DMS114 treated with DMSO at 0.1 percent for 48 hours (cell line): ENCODE results near the gene CFAP119.

Experiments used
- DNase-seq: peaks from one replicate; lab custom pipeline; 2025; ENCODE audit not compliant: unreplicated experiment; lab: John Stamatoyannopoulos, UW

Gene CFAP119

DNA sequence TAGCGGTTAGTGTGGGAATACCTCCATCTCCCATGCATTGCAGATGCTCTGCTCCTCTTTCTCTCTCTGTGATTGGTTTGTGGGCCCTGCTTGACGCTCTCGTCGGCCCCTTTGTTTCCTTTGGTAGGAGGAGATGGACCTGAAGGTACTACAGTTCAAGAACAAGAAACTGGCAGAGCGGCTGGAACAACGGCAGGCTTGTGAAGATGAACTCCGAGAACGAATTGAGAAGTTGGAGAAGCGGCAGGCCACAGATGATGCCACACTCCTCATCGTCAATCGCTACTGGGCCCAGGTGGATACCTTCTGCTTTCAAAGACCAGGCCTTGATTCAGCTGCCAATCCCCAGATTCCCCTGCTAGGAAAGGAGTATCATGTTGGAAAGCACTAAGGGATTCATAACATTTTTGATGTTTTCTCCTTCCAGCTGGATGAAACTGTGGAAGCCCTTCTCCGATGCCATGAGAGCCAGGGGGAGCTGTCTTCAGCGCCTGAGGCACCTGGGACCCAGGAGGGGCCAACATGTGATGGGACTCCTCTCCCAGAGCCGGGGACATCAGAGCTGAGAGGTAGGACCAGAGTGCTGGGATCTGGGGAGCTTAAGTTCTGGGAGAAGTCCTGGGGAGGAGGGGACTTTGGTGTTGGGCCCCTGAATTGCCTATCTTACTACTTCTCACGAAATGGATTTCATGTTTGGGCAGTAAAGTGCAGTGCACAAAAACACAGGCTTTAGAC is 1.3 kb upstream of the CFAP119 start:
- DNase-seq = no peak

DNA sequence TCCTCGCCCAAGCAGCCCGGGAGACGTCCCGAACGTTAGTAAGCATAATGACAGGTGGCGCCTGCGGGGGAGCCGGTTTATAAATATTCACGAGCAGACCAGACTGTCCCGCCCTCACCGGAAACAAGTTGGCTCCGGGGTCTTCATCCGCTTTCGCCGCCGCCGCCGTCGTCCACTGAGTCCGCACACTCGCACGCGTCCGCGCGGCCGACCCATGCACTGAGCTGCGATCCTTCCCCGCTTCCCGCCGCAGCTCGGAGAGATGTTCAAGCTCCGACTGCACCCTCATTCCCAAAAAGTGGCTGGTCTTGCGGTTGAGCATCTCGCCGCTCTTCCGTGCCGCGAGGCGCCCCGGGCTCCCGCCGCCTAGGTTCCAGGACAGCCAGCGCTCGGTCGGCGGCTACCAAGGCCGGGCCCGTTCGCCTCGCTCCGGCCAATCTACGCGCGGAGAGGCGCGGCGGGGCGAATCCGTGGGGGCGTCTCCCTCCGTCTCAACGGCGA is 385 bp downstream of the CFAP119 start:
- peak; percentile 24 for DNase-seq

DNA sequence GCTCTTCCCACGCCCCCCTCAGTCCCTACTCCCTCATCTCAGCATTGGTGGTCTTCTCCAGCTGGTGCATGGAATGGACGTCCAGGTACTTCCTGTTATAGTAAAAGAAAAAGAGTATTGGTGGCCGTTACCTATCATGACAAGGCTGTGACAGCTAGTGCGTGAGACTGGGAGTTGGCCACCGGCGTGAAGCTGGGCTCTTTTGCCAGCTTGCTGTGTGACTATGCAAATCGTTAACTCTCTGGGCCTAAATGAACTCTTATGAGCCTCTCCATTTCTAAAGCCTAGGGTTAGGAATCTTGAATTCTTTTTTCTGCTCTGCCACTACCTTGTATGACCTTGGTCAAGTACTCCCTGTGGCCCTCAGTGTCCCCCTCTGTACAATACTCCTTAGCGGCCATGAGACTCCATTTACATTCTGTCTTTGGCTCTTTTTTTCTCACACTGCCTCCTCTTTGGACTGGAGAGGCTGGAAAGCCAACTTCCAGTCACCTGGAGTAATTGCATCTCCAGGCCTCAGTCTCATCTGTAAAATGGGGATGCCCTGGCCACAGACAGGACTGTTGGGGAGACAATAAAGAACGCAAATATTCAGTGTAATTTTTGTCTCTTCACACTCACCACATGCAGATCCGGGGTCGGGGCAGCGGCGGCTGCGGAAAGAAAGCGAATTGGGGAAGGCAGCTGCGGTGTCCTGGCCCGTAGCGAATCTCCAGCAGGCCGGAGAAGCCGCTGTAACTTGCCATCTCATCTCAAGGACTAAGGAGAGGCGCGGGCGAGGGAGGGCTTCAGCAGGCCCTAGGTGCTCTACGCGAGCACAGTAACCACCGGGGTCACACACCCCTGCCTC is 1.1 kb downstream of the CFAP119 start:
- DNase-seq = no peak

DNA sequence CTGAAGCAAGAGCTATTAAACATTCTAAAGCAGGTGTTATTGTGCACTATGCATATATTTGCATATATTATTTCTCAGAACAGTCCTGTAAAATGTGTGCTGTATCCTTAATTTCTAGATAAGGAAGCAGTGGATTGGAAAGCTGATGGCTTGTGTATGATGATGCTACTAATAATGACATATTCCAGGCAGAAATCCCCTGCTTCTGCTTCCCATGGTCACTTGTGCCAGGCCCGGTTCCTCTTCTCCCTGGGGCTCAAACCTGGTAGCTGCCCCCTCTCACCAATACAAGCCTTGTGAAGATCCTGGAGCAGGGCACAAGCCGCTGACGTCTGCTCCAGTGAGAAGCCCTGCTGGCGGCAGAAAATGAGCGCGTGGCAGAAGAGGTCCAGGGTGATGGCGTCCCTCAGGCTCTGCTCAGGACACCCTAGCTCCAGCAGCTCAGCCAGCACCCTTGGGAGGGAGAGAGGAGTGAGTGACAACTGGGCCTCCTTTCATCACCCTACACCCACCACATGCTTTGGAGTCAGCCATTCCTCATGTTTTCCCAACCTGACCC is 1.8 kb downstream of the CFAP119 start:
- DNase-seq = no peak

DNA sequence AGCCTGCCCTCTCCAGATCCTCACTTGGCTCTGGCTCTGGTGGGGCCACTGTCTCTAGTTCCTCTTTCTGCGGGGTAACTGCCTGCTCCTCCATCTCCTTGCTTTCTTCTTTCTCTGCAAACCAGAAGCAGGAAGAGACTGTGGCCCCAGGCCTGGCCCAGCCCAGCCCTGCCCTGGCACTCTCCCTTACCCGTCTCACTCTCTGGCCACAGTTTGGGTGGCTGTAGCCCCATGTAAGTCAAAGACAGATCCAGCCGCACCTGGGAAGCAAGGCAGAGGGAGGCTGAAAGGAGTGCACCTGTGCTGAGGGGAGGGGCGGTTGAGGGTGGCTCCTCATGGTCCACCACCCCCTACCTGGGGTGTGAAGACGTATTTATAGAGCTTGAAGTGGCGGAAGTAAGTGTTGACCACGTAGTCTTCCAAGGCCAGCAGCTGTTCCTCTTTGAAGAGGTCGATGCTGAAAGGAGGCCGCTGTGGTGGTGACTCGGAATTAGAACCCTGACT is 2.8 kb downstream of the CFAP119 start:
- no peak for DNase-seq

DNA sequence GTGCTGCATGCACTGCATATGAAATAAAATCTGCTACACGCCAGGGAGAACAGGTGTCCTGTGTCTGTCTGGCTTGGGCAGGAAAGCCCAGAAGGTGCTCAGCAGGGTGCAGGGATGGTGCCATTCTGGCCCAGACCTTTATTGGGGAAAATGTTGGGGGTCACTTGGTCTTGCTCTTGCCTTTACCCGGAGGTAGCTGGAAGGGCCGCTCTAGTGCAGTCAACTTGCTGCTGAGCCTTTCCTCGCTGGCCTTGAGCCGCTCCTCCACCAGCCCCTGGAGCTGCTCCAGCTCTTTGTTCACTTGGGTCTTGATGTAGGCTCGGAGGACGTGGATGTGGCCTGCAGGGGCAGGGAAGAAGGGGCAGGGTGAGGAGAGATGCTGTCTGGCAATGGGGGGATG is 4.5 kb downstream of the CFAP119 start:
- no peak for DNase-seq

DNA sequence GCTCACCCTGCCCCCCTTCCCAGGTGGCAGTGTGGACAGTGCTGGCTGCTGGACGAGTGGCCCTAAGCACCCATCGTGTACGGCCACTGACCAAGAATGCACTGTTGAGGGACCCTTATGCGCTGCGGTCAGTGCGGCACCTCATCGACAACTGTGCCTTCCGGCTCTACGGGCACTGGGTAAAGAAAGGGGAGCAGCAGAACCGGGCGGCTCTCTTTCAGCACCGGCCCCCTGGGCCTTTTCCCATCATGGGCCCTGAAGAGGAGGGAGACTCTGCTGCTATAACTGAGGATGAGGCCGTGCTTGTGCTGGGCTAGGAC is 5.1 kb downstream of the CFAP119 start:
- DNase-seq = no peak

DNA sequence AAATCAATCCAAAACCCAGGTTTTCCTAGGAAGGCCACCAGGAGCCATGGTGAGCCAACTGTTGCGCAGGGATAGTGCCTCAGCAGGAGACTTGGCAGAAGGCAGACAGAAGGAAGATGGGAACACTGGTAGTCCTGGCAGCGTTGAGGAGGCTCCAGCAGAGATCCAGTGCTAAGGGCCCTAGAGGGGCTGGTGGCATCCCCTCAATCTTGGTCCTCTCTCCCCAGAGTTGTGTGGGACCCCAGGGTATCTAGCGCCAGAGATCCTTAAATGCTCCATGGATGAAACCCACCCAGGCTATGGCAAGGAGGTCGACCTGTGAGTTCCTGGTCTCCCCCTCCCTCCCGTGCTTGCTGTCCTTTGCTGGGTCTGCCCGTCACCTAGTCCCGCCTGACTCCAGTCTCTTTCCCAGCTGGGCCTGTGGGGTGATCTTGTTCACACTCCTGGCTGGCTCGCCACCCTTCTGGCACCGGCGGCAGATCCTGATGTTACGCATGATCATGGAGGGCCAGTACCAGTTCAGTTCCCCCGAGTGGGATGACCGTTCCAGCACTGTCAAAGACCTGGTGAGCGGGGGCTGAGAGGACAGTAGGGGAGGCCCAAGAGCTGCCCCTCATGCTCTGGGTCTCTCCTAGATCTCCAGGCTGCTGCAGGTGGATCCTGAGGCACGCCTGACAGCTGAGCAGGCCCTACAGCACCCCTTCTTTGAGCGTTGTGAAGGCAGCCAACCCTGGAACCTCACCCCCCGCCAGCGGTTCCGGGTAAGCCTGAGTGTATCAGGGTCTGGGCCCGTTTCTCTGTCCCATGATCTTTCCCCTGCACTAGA is 5.7 kb downstream of the CFAP119 start:
- DNase-seq = no peak

DNA sequence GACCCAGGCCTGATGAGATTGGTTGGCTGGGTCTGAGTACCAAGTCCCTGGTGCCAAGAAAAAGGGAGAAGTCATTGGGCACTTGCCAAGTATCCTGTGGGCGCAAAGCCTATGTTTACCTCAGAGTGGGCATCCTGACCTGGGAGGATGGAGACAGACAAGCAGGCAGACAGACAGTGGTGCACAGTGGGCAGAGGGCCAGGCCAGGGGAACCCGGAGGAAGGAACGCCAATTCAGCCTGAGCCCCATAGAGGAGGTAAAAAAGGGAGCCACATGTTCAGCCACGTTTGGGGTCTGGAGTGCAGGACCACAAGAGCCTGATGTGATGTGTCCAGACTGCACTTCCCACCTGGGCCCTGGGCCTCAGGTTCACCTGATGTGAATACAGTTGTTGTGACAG is 8.3 kb downstream of the CFAP119 start:
- no peak for DNase-seq

DNA sequence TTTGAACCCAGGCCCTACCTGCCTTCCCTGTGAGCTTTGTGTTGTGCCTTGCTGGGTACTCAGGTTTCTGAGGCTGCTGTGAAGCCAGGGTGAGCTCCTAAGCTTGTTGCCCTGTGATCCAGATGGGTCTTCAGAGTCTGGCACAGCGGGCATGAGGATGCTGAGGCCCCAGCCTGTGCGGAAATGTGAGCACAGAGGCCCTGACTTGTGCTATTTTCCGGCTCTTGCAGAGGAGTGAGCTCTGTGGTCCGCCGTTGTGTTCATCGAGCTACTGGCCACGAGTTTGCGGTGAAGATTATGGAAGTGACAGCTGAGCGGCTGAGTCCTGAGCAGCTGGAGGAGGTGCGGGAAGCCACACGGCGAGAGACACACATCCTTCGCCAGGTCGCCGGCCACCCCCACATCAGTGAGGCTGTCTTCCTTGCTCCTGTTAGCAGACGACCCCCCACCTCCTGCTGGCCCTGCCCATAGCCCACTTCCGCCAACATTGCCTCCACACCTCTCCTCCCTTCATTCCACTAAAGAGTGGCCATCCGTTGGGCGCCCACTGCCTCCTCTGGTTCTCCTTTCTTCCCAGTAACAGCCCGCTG is 10.9 kb downstream of the CFAP119 start:
- DNase-seq = no peak

DNA sequence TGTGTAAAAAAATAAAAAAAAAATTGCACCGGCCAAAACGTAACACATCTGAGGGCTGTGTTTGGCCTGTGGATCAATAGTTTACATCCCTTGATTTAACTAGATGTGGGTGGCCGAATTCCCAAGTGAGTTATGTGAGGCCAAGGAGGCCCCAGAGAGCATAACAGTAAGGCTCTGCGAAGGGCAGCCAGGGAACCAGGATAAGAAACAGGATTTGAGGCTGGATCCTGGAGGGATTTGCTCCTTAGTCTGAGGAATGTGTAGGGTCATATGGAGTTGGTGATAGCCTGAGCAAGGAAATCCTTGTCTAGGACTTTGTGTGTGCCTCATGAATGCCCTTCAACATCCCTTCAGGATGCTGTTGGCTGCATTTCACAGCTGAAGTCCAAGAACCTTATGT is 11.7 kb downstream of the CFAP119 start:
- no peak for DNase-seq

DNA sequence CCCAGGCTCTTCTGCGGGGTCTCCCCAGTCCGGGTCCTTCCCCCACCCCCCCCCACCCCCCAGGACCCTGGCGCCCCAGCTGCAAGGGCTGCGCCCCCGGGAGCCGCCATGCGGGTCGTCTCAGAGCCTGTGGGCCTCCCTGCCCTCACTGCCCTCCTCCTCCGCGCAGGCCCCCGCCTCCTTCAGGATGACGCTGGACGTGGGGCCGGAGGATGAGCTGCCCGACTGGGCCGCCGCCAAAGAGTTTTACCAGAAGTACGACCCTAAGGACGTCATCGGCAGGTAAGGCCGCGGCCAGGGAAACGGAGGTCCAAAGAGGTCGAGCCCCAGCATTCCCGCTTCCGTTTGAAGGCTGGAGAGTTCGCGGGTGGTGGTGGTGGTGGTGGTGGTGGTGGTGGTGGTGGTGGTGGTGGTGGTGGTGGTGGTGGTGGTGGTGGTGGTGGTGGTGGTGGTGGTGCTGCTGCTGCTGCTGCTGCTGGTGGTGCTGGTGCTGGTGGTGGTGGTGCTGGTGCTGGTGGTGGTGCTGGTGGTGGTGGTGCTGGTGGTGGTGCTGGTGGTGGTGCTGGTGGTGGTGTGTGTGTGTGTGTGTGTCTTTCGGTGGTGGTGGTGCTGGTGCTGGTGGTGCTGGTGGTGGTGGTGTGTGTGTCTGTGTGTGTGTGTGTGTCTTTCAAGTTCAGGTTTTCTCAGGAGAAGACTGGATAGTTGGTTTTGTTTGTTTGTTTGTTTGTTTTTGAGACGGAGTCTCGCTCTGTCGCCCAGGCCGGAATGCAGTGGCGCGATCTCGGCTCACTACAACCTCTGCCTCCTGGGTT is 13.0 kb downstream of the CFAP119 start:
- no peak for DNase-seq

DNA sequence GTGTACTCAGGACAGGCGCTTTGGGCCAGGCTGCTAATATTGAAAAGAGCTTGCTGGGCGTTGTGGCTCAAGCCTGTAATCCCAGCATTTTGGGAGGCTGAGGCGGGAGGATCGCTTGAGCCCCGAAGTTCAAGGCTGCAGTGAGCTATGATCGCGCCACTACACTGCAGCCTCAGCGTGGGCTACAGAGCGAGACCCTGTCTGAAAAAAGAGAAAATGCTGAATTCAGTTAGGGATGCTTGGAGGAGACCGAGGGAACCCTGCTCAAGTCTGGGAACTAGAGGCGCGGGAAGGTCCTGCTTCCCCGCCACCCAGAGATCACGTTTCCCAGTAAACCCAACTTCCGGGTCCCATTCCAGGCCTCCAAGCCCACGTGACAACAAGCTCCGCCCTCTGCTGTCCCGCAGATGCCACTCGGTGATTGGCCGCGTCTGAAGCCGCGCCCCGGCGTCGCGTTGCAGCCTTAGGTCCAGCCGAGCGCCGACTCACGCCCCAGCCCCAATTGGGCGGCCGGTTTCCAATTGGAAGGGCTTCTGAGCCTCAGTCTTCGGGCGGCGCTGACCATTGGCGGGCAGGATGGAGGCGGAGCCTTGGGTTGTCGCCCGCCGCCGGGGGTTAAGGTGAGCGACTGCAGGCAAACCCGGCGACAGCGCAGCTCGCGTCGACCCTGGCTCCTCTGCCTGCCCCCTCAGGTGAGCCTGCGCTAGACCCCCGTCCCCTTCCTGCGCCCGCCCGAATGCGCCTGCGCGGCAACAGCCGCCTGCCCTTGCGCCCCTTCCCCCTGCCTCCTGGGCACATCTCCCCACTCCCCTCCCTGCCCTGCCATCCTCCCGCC is 13.8 kb downstream of the CFAP119 start, which contains the start of gene PHKG2:
PHKG2 (plus strand) TSS at position 627 of the 835 bp plus-strand sequence. CDS start 396 bp downstream, outside the sequence.
- DNase-seq = peak; percentile 96

DNA sequence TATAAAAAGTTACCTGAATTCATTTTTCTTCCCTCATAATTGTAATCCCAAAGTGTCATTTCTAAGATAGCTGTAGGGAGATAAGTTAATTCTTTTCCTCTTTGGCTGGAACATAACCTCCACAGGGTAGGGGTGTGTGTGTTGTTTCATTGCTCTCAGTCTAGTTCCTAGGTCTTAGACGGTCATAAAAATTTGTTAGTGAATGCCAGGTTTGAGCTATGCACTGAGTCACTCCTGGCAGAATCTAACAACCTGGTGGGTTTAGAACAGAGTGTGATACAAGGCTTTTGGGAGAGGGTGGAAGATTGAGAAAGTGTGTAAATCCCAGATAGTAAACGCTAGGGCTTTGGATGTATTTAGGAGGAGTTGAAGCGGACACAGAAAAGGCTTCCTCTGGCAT is 14.5 kb downstream of the CFAP119 start:
- DNase-seq = no peak

DNA sequence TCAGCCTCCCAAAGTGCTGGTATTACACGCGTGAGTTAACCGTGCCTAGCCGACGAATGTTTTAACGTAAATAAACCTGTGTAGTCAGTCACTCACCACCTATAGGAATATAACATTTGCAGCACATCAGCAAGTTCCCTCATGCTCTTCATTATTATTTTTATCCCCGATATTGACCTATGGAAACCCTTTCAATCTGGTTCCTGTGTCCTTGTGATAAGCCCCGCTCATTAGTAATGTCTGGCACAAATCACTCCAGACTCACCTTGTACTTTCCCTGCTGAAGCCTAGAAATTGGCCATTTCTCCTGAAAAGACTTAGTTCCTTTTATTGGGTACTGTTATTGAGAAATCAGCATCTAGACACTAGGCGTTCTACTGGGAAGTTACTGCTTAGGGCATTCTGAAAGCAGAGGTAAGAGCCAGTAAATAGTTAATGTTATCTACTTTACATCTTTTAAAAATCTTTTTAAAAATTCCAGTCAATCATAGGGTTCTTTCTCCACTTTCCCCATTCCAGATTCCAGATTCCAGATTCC is 15.2 kb downstream of the CFAP119 start:
- no peak for DNase-seq

DNA sequence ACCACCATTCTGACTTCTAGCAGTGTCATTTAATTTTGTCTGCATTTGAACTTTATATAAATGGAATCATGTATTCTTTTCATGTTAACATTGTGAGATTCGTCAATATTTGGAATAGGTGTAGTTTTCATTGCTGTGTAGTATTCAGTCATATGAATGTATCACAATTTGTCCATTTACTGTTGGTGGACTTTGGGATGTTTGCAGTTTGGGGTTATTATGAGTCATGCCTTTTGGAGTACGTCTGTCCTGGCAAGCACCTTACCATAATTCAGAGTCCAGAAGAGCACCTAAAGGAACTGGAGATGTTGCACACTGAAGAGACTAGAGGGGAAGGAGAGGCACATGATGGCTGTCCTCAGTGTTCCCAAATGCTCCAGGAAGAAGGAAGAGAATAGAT is 16.8 kb downstream of the CFAP119 start:
- no peak for DNase-seq

DNA sequence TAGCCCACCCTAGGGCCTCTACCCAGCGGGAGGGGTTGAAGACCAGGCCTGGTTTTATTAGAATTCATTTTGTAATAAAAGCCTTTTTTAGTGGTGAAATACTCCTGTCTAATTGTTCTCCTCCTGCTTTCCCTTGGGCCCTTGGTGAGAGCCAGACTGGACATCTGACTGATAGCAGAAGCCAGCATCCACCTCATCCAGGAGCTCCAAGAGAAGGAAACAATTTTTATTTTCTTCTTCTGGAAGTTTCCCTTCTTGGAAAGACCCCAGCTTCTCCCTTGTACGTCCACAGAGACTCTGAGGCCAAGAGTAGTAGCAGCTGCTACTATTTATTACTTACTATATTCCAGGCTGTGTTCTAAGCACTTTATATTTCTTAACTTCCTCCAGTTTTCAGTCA is 17.7 kb downstream of the CFAP119 start:
- DNase-seq = no peak

DNA sequence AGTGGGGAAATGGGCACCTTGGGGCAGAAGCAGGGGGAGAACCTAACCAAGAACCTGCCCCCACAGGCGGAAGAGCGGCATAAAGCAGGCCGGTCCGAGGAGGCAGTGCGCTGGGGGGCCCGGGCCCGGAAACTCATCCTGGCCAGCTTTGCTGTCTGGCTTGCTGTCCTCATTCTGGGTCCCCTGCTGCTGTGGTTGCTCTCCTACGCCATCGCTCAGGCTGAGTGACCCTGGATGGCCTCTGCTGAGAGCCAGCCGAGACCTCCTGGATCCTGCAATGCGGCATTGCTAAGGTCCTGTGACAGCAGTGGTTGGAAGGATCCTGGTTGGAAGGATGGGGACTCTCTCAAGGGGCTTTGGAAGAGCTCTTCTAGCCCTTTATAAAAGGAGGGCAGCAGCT is 18.1 kb downstream of the CFAP119 start:
- no peak for DNase-seq
